Astrocyte of the spinal cord (primary cell): Measurements from ENCODE around the gene DDX31.

Experiments
- DNase-seq: peaks from one replicate; pipeline ENCODE4 v3.0.0; 2011; ENCODE audit warnings: low read depth, low spot score
- H3K4me3 ChIP-seq: 2 replicates; pipeline ENCODE4 v1.5.1; 2011; ENCODE audit warnings: low read depth, mild to moderate bottlenecking, low read length, moderate library complexity
- CTCF ChIP-seq: IDR thresholded peaks from 2 replicates; pipeline ENCODE4 v1.5.1; 2012; ENCODE audit warnings: low read depth, mild to moderate bottlenecking, low read length, inconsistent platforms
- in situ Hi-C: cut with HindIII; loops from 2 replicates; pipeline ENCODE4 v1.10.0; 2017; ENCODE audit warnings: low sequenced_read_pairs

Gene DDX31

GRCh38 chr9:132560616-132561202, 109.1 kb downstream of the DDX31 start:
- in situ Hi-C loops: no loop called here
- no peak overlapping the region for H3K4me3 ChIP-seq
- TF ChIP-seq CTCF: no peak
- DNase-seq: no peak

- in situ Hi-C loops: no loop called here
- DNase-seq: no peak
- no peak overlapping the region for H3K4me3 ChIP-seq
- TF ChIP-seq CTCF: no peak
Measured at GRCh38 chr9:132559711-132560110, 110.1 kb downstream of the DDX31 start.

- TF ChIP-seq CTCF: no peak
- no peak for DNase-seq
- in situ Hi-C loops: no loop called here
- no peak overlapping the region for H3K4me3 ChIP-seq
Measured at GRCh38 chr9:132557159-132557558, 112.6 kb downstream of the DDX31 start.

- TF ChIP-seq CTCF: no peak
- in situ Hi-C loops: no loop called here
- H3K4me3 ChIP-seq: no peak overlapping the region
- no peak for DNase-seq
Measured at GRCh38 chr9:132556714-132557113, 113.1 kb downstream of the DDX31 start.

- H3K4me3 ChIP-seq: no peak overlapping the region
- TF ChIP-seq CTCF: no peak
- in situ Hi-C loops: no loop called here
- DNase-seq: no peak
Measured at GRCh38 chr9:132556235-132556634, 113.5 kb downstream of the DDX31 start.

GRCh38 chr9:132555528-132555927, 114.3 kb downstream of the DDX31 start:
- in situ Hi-C loops: no loop called here
- no peak for DNase-seq
- H3K4me3 ChIP-seq: no peak overlapping the region
- TF ChIP-seq CTCF: no peak

- in situ Hi-C loops: no loop called here
- DNase-seq: no peak
- TF ChIP-seq CTCF: no peak
- H3K4me3 ChIP-seq: no peak overlapping the region
Measured at GRCh38 chr9:132554755-132555154, 115.0 kb downstream of the DDX31 start.
